Right lobe of liver (tissue), 4 donors: ENCODE measurements around the gene RASGRF2.

ENCODE experiments used
- POLR2A ChIP-seq: fragments of 450-650 bp; IDR thresholded peaks from one replicate; pipeline ENCODE4 v1.6.1; 2017; ENCODE audit warnings: antibody characterized with exemption, mild to moderate bottlenecking
- TF ChIP-seq, protein P1 (sequence below), 4 donors: fragments of 200-600 bp in 3 of 4; fragments of 450-650 bp in 1 of 4; IDR thresholded peaks; one replicate each; pipeline versions ENCODE4 v1.5.1 to v1.8.0; 2016 to 2022; ENCODE audit warnings: antibody characterized with exemption in 4 of 4, mild to moderate bottlenecking in 2 of 4
- donor health status: DM: no; HTN: no; CAD: no.
- donor health status: DM: no; HTN: no; CAD: no.
- donor health status: DM: no; HTN: yes; CAD: no.

DNA sequence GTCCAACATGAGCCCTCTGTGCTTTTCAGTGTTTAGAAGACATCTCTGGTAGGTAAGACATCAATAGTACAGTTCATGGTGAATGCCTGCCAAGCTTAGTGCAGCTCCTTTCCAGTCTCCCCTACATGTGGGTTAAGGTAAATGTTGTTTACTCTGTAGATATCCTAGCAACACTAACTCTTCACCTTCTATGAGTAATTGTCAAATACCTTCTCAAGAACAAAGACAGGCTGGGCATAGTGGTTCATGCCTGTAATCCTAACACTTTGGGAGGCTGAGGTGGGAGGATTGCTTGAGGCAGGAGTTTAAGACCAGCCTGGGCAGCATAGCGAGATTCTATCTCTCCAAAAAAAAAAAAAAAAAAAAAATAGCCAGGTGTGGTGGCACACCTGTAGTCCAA, 18.7 kb upstream of the RASGRF2 start:
- TF ChIP-seq, protein P1, sequence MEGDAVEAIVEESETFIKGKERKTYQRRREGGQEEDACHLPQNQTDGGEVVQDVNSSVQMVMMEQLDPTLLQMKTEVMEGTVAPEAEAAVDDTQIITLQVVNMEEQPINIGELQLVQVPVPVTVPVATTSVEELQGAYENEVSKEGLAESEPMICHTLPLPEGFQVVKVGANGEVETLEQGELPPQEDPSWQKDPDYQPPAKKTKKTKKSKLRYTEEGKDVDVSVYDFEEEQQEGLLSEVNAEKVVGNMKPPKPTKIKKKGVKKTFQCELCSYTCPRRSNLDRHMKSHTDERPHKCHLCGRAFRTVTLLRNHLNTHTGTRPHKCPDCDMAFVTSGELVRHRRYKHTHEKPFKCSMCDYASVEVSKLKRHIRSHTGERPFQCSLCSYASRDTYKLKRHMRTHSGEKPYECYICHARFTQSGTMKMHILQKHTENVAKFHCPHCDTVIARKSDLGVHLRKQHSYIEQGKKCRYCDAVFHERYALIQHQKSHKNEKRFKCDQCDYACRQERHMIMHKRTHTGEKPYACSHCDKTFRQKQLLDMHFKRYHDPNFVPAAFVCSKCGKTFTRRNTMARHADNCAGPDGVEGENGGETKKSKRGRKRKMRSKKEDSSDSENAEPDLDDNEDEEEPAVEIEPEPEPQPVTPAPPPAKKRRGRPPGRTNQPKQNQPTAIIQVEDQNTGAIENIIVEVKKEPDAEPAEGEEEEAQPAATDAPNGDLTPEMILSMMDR (IDR thresholded peaks at IDR 0.05): no peak
- TF ChIP-seq POLR2A: no peak
